B cell (primary cell): ENCODE measurements around the gene CCDC24. TPM values are rescaled to one million over a fixed set of nuclear protein-coding genes. Genes with fewer than 3 reads are reported as not detected.

Experiments used
- ATAC-seq: fragments of 200-7000 bp; cut with Tn5 transposase; one replicate; pipeline ENCODE4 v1.10.0; 2021; ENCODE audit warnings: low read depth, mild to moderate bottlenecking, moderate number of reproducible peaks, moderate library complexity
- CTCF ChIA-PET: fragments of 350-600 bp; sonication (Branson Sonifier 250); formaldehyde crosslinking; loops from one replicate; lab custom pipeline; 2021; ENCODE audit warnings: antibody characterized with exemption, inconsistent platforms; lab: Charles Lee
- POLR2A ChIA-PET: fragments of 350-600 bp; sonication (Branson Sonifier 250); formaldehyde crosslinking; loops from one replicate; lab custom pipeline; 2021; ENCODE audit warnings: antibody characterized with exemption; lab: Charles Lee
- DNase-seq: peaks from one replicate; pipeline ENCODE4 v3.0.0; 2013
- H2AFZ ChIP-seq: 2 replicates; pipeline ENCODE4 v1.6.1; 2012; ENCODE audit warnings: mild to moderate bottlenecking, low read depth, low read length; ENCODE audit not compliant: insufficient read depth, poor library complexity, severe bottlenecking
- H3K27ac ChIP-seq, 2 donors: 1 replicate in 1 of 2; 2 replicates in 1 of 2; pipeline ENCODE4 v1.5.1; 2012 to 2013; ENCODE audit warnings: low read length in 2 of 2, mild to moderate bottlenecking in 2 of 2, moderate library complexity in 1 of 2
- H3K27me3 ChIP-seq, 4 experiments: fragments of 200-600 bp in 1 of 4; sonication (generic) in 1 of 4; replicated peaks in 1 of 4; 1 replicate in 2 of 4; 2 replicates in 2 of 4; pipeline versions ENCODE4 v1.6.1 to v1.7.0; 2013 to 2016; ENCODE audit warnings: low read length in 3 of 4, mild to moderate bottlenecking in 2 of 4, mixed read lengths in 1 of 4, moderate library complexity in 1 of 4; ENCODE audit not compliant: insufficient read depth in 4 of 4, control insufficient read depth in 3 of 4; ENCODE audit errors: control extremely low read depth in 1 of 4
- H3K36me3 ChIP-seq, 2 experiments: replicated peaks in 1 of 2; 1 replicate in 1 of 2; 2 replicates in 1 of 2; pipeline versions ENCODE4 v1.6.1 to v1.7.1; 2013; ENCODE audit warnings: low read length in 1 of 2; ENCODE audit not compliant: insufficient read depth in 2 of 2, control insufficient read depth in 1 of 2; ENCODE audit errors: control extremely low read depth in 1 of 2, extremely low read depth in 1 of 2
- H3K4me1 ChIP-seq, 2 donors: fragments of 200-600 bp in 1 of 2; sonication (generic) in 1 of 2; 1 replicate in 1 of 2; 2 replicates in 1 of 2; pipeline versions ENCODE4 v1.5.1 to v1.6.1; 2013 to 2017; ENCODE audit warnings: low read length in 2 of 2; ENCODE audit not compliant: control insufficient read depth in 2 of 2, insufficient read depth in 2 of 2
- H3K4me2 ChIP-seq: replicated peaks from 2 replicates; pipeline ENCODE3; 2012; ENCODE audit warnings: mild to moderate bottlenecking, low read depth, low read length; ENCODE audit not compliant: poor library complexity, severe bottlenecking
- H3K4me3 ChIP-seq, 5 experiments: fragments of 200-600 bp in 1 of 5; sonication (generic) in 1 of 5; 1 replicate in 3 of 5; 2 replicates in 2 of 5; pipeline versions ENCODE4 v1.5.1 to v1.7.0; 2011 to 2016; ENCODE audit warnings: low read length in 4 of 5, mild to moderate bottlenecking in 4 of 5, low read depth in 2 of 5, control low read depth in 1 of 5, moderate library complexity in 1 of 5; ENCODE audit not compliant: insufficient read depth in 1 of 5; ENCODE audit errors: control extremely low read depth in 1 of 5, extremely low read depth in 1 of 5
- H3K79me2 ChIP-seq: fragments of 200-600 bp; sonication (generic); one replicate; pipeline ENCODE4 v1.6.0; 2016; ENCODE audit warnings: low read length; ENCODE audit not compliant: control insufficient read depth, insufficient read depth
- H3K9ac ChIP-seq: fragments of 200-600 bp; sonication (generic); 2 replicates; pipeline ENCODE4 v1.6.1; 2017; ENCODE audit warnings: mild to moderate bottlenecking, low read length, moderate library complexity
- H3K9me3 ChIP-seq, 3 donors: one replicate each; pipeline versions ENCODE4 v1.6.1 to v1.7.1; 2013; ENCODE audit warnings: low read length in 2 of 3; ENCODE audit not compliant: control insufficient read depth in 2 of 3, insufficient read depth in 1 of 3; ENCODE audit errors: control extremely low read depth in 1 of 3
- H4K20me1 ChIP-seq: 2 replicates; pipeline ENCODE4 v1.6.0; 2012; ENCODE audit warnings: mild to moderate bottlenecking, low read length; ENCODE audit not compliant: insufficient read depth, control insufficient read depth, poor library complexity, severe bottlenecking
- H3K27ac Mint-ChIP-seq: one replicate; pipeline ENCODE4 v1.8.0; 2021; ENCODE audit warnings: mixed read lengths
- H3K27me3 Mint-ChIP-seq: one replicate; pipeline ENCODE4 v1.8.0; 2021; ENCODE audit warnings: mixed read lengths
- H3K4me1 Mint-ChIP-seq: one replicate; pipeline ENCODE4 v1.8.0; 2021; ENCODE audit warnings: mixed read lengths
- H3K4me3 Mint-ChIP-seq: one replicate; pipeline ENCODE4 v1.8.0; 2021; ENCODE audit warnings: mixed read lengths
- H3K9me3 Mint-ChIP-seq: one replicate; pipeline ENCODE4 v1.8.0; 2022; ENCODE audit warnings: mixed read lengths; ENCODE audit not compliant: insufficient read depth
- CTCF ChIP-seq: fragments of 200-600 bp; IDR thresholded peaks from one replicate; pipeline ENCODE4 v1.8.0; 2022; ENCODE audit warnings: antibody characterized with exemption, mild to moderate bottlenecking
- EZH2 ChIP-seq: IDR thresholded peaks from 2 replicates; pipeline ENCODE4 v1.6.1; 2012; ENCODE audit warnings: borderline replicate concordance, low read depth, mild to moderate bottlenecking, moderate library complexity, low read length; ENCODE audit not compliant: insufficient read depth, poor library complexity, severe bottlenecking
- WGBS: methylation state at CpG from one replicate; pipeline ENCODE4 v1.1.5; 2013; ENCODE audit warnings: missing lambda C conversion rate; ENCODE audit not compliant: insufficient coverage; 5-methylcytosine and 5-hydroxymethylcytosine counted together
- intact Hi-C: fragments of 100-400 bp; cut with micrococcal nuclease; formaldehyde crosslinking; loops from one replicate; pipeline ENCODE4 v1.10.0; 2022
- polyA plus RNA-seq: library from polyadenylated mRNA; depleted of rRNA; stranded (reverse); fragments of >200 nt; gene quantifications from 2 replicates; pipeline ENCODE4 v1.2.3, GENCODE V29; 2012
- total RNA-seq, 2 donors: library from RNA; stranded (reverse); fragments of 120-200 nt in 1 of 2; gene quantifications; 1 replicate in 1 of 2; 2 replicates in 1 of 2; pipeline versions ENCODE4 v1.2.3 to v1.2.4, GENCODE V29; 2013 to 2022

Gene CCDC24
- total and polyA plus RNA-seq, 2 donors (not counting 1 experiment from before 2014, with no cell fraction given) = 10.1 to 18.4 TPM

DNA sequence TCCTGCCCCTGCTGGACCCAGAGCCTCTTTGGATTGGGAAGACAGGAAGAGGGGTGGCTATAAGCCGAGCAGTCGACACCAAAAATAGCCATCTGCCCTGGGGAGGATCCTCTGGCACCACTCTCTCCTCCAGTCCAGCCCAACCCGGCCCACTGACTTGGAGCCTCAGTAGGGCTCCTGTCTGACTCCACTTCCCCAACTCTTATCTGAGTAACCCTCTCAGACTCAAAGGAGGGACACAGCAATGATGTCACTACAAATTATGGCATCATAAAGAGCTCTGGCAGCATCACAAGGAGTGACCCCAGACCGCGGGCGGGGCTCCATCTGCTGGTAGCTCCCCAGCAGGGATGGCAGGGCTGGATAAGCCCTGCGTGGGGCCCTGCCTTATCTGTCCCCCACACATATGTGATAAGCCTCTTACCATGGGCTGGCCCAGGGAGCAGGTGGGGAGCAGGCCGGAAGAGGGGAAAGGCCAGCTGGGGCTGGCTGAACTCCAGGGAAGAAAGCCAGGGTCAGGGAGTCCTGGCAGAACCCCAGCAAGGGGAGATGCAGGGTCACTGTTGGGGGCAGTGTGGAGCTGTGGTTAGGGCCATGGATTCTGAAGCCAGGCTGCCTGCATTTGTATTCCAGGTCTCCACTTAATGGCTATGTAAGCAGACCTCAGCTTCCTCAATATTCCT is 44.5 kb downstream of the CCDC24 start:
- peaks cover 0 to 4% (median 0%) of the 10 kb centered on the region in 4 experiments for H3K27me3 ChIP-seq
- CTCF ChIA-PET = interaction anchor here (0.7 to 17.1 kb wide), 21 partner anchors 10 to 809 kb away, joined by 3 to 227 read pairs (median 7); partner anchors contain the start of genes ARTN, ATP6V0B and IPO13
- H3K4me2 ChIP-seq = no peak overlapping the region
- no peaks in the 10 kb centered on the region for H4K20me1 ChIP-seq
- no peaks in the 10 kb centered on the region for H3K9me3 ChIP-seq
- intact Hi-C loops = loop anchor here (1.0 kb wide), 1 partner anchor 507 kb away; no protein-coding TSS in a partner anchor
- H2AFZ ChIP-seq = no peak overlapping the region
- H3K4me3 ChIP-seq = no peak overlapping the region
- Mint-ChIP-seq H3K4me1 (peaks cover 5% of the 10 kb centered on the region), H3K4me3 (no peak overlapping the region), H3K27me3 (no peaks in the 10 kb centered on the region), H3K27ac (no peak overlapping the region), H3K9me3 (no peaks in the 10 kb centered on the region)
- no peak for DNase-seq
- H3K79me2 ChIP-seq = no peaks in the 10 kb centered on the region
- H3K9ac ChIP-seq = no peak overlapping the region
- no peak for ATAC-seq
- POLR2A ChIA-PET = no interaction called here
- TF ChIP-seq CTCF = no peak
- no peak for TF ChIP-seq EZH2
- 91% methylated on average over 7 of the region's 8 CpGs for WGBS
- no peaks in the 10 kb centered on the region for H3K36me3 ChIP-seq
- no peak overlapping the region for H3K27ac ChIP-seq
- peaks cover 0 to 7% of the 10 kb centered on the region in 2 donors for H3K4me1 ChIP-seq
